ENCODE results near the gene USP7.

DNA sequence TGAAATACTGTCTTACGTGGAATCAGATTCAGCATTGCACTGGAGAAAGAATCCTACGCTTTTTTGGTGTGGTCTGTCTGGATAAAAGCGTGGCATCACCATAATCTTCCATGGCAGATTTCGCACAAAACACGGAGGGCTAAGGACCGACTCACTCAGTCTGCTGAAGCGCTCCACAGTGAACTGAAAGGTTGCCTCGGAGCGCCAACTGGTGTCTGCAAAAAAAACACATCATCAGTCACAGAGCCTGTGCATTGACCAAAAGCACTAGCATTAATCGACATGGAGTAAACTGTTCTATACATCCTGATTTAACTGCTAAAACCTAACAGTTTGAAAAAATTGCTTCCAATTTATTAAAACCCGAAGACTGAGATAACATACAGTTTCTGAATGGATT lies 40.5 kb downstream of the USP7 start:
- TF ChIP-seq POLR2A (IDR thresholded peaks at IDR 0.05), result no peak
- TF ChIP-seq, protein P1, sequence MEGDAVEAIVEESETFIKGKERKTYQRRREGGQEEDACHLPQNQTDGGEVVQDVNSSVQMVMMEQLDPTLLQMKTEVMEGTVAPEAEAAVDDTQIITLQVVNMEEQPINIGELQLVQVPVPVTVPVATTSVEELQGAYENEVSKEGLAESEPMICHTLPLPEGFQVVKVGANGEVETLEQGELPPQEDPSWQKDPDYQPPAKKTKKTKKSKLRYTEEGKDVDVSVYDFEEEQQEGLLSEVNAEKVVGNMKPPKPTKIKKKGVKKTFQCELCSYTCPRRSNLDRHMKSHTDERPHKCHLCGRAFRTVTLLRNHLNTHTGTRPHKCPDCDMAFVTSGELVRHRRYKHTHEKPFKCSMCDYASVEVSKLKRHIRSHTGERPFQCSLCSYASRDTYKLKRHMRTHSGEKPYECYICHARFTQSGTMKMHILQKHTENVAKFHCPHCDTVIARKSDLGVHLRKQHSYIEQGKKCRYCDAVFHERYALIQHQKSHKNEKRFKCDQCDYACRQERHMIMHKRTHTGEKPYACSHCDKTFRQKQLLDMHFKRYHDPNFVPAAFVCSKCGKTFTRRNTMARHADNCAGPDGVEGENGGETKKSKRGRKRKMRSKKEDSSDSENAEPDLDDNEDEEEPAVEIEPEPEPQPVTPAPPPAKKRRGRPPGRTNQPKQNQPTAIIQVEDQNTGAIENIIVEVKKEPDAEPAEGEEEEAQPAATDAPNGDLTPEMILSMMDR (IDR thresholded peaks at IDR 0.05), result no peak

Data from Peyer's patch (tissue), 4 donors.